GM10847 (cell line): ENCODE measurements around the gene STRAP.

Source experiments
- POLR2A ChIP-seq: IDR thresholded peaks from 2 replicates; pipeline ENCODE4 v1.6.1; 2011; ENCODE audit not compliant: insufficient read length; ENCODE audit errors: extremely low read depth

STRAP gene

GRCh38 chr12:15882118-15882971, at the start of gene STRAP:
Gene STRAP (plus strand): TSS chr12:15882387. CDS start chr12:15882708, 321 bp downstream.
- TF ChIP-seq POLR2A: peak; percentile 95

- TF ChIP-seq POLR2A: no peak
These were observed 47.6 kb upstream of the STRAP start for GRCh38 chr12:15834575-15834974.

DNA sequence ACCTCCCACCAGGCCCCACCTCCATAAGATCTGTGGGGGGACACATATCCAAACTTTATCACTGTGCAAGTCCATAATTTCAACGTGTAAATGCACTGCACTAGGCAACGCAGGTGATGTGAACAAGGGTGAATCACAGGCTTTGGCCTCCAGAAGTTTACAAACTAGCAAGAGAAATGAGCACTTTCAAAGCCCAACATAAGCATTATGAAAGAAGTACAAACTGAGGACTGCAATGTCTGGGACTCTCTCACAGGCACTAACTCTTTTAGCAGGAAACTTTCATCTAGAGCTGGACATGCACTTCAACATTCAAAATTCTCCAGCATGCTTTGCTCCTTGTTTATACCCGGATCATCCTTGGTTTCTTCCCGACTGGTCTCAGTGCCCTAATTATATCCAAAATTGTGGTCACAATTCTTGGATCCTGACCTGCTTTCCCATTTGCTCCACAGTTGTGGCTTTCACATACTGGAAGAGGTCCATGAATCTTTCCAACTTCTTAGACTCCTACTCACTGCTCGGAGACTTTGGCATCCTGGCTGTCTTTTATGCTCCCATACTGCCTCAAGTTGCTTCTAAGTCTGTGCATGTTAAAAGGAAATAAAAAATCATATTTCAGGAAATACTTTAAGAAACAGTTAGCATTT, 44.9 kb upstream of the STRAP start:
- no peak for TF ChIP-seq POLR2A

DNA sequence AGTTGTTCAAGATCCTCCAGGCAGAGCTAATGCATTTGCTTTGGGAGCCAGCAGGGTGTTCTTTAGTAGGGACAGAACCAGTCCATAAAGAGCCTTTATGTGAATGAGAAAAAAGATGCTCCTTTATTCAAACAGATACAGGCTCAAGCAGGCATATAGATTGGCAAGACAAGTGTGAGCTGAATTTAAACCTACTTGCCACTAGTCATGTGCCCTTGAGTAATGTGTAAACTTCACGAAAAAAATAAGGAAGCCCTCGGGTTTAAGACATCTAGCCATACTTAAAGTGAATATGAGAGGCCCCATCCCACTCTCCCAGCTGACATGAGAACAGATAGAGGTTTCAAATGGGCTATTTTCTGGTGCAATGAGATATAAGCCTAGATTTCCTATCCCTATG, 43.1 kb upstream of the STRAP start:
- TF ChIP-seq POLR2A: no peak

DNA sequence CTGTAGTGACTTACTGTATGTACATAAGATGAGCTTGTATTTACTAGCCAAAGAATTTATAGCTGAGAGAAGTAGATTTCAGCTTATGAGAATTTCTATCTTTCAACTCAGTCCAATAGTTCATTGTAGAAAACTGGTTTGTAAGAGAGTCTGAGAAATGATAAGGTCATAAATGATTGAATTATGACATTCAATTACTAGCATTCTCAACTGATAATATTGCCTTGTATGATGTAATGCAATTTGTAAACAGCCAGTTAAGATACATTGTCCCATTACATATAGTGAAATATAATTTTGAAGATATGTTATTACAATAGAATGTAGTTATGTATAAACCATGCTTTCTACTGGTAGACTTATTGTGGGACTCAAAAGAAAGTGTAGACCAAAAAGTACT, 42.5 kb upstream of the STRAP start:
- TF ChIP-seq POLR2A: no peak

- no peak for TF ChIP-seq POLR2A
These were observed 40.1 kb upstream of the STRAP start for GRCh38 chr12:15842108-15842507.

GRCh38 chr12:15846887-15847286, 35.3 kb upstream of the STRAP start:
- TF ChIP-seq POLR2A: no peak

GRCh38 chr12:15848606-15849005, 33.6 kb upstream of the STRAP start:
- no peak for TF ChIP-seq POLR2A

GRCh38 chr12:15851045-15851620, 31.1 kb upstream of the STRAP start:
- TF ChIP-seq POLR2A: no peak

- no peak for TF ChIP-seq POLR2A
These were observed 30.3 kb upstream of the STRAP start for GRCh38 chr12:15851919-15852318.

DNA sequence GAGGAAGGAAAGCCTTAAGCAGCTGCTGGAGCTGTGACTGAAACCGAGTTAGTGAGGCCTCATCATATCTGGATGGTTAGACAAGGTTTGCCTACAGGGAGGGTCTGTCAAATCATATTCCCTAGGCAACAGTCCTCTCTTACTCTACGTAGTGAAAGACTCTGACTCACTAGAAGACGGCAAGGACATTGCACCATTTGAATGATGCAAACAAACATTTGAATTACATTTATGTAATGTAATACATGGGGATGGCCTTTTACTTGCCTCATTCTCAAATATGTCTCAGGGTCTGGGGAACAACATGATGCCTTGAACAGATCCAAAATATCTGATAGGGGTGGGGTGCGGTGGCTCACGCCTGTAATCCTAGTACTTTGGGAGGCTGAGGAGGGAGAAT, 29.8 kb upstream of the STRAP start:
- TF ChIP-seq POLR2A: no peak

DNA sequence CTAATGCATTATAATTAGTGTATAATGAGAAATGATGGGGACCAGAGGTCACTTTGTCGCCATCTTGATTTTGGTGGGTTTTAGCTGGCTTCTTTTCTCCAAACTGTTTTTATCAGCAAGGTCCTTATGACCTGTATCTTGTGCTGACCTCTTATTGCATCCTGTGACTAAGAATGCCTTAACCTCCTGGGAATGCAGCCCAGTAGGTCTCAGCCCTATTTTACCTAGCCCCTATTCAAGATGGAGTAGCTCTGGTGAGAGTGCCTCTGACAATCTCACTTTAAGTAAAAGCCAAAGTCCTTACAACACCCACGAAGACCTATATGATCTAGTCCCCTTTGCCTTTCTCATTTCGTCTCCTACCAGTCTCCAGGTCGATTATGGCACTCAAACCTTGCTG, 28.3 kb upstream of the STRAP start:
- no peak for TF ChIP-seq POLR2A

DNA sequence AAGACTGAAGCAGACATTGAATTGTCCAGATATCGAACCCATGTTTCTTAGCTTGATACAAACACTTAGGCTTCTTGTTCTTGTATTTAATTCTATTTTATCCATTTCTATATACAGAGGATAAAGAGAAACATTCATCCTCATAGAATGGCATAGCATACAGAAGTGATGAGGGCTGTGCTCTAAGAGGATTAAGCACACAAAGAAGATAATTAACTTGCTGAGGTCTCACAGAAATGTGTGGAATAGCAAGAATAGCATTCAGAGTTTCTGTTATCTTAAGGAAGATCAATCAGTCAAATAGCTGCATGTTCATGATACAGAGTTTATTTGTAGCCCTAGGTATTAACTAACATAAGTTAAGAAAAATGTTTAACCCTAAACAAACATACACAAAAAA, 27.3 kb upstream of the STRAP start:
- TF ChIP-seq POLR2A: no peak

- TF ChIP-seq POLR2A: no peak
These were observed 26.5 kb upstream of the STRAP start for GRCh38 chr12:15855646-15856045.

DNA sequence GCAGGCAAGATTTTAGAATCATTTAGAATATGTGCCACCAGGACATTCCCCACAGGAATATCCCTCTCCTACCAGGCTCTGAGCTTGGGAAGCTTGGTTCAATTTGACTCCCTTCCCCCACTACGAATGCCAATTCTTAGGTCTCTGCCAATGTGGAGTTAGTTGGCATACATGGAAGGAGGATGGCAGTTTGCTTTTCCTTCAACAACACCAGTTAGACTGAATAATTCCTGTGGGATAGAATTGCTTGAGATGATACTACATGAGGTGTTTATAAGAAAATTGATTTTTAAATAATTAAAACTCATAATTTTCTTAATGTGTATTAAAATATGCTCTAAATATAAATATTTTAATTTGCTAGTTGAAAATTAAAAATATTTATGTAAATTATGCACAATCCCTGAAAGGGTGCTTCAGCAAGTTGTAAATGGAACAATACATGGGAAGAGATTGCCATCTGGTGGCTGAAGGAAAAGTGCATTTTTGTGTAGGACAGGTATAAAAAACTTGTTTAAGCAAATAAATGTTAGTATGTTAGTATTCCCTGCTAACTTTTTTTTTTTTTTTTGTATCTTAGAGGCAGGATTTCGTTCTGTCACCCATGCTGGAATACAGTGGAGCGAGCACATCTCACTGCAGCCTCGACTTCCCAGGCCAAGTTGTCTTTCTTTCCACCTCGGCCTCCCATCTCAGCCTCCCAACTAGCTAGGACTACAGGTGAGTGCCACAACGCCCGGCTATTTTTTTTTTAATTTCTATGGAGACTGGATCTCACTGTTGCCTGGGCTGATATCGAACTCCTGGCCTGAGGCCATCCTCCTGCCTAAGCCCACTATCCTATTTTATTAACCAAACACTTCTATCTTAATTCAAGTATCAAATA, 25.8 kb upstream of the STRAP start:
- no peak for TF ChIP-seq POLR2A
